HG03558 (cell line): ENCODE measurements around the gene DNAH9.
"Not testable (repeated sequence)": the region's sequence is repeated elsewhere in the genome, so short reads cannot be mapped to it uniquely, and the experiment has no call there.

Experiments
- ATAC-seq: cut with Tn5 transposase; IDR thresholded peaks from one replicate; pipeline ENCODE4 v1.9.1; 2021; ENCODE audit warnings: moderate number of reproducible peaks; ENCODE audit not compliant: unreplicated experiment; ENCODE audit errors: extremely low read depth

DNAH9 gene

DNA sequence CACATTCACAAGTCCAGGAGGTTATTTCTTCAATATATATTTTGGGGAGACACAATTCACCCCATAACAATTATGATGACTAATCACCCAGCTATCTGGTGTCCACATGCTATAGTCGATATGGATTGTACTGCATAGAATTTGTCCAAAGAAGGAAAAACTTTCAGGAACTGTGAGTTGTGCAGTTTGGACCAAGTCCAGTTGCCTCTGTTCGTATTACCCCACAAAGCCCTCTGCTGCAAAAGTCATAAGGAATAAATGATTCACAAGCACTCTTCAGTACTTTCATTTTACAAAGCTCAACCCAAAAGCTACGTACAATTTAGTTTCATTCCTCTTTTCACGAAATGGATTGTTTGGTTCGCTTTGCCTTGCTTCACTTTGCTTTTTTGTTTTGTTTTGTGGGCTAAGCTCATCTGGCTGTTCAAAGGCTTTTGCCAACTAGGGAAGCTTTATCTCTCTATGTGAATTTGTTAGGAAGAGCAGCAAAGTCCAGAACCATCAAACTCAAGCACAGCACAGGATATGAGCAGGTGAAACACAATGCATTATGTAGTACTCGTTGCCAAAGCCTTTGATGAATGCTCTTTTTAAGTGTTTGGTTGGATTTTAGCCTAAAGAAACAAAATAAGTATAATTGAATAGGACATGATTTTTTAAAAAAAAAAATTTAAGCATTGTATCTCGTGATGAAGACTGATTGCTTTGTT lies 300.4 kb downstream of the DNAH9 start:
- ATAC-seq: no peak

DNA sequence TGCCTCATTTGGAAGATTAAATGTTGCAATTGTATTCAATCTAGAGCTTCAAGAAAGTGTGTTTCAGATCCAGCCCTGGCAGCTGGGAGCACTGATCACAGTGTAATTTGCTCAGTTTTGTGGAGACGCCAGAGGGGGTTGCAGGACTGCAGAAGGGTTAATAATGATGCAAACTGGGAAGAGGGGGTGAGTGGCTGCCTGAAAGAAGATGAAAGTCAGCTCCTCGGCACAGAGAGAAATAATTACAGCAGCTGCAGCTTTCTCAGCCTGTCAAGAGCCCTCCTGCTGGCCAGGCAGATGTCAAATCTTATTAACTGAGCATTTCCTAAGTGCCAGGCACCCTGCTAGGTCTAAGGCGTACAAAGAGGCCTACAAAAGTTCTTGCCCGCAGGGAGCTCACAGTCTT lies 301.3 kb downstream of the DNAH9 start:
- ATAC-seq: no peak

DNA sequence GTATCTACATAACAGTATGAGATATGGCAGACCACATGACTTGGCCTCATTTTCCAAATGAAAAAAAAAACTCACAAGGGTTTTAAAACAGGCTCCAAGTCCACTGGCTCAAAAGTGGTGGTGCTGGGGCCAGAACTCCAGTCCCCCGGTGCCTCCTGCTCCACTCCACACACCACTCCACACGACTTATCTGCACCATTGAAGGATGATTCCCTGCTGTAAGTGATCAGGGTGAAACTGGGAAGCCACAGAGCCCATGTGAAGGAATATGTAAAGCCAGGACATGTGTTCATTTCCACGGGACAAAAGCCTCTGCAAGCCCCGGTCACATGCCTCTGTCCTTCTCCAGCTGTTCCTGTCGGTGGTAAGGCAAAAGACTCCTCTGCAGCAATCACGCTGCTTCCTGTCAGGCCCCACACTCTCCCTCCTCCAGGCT lies 301.8 kb downstream of the DNAH9 start:
- ATAC-seq: no peak

DNA sequence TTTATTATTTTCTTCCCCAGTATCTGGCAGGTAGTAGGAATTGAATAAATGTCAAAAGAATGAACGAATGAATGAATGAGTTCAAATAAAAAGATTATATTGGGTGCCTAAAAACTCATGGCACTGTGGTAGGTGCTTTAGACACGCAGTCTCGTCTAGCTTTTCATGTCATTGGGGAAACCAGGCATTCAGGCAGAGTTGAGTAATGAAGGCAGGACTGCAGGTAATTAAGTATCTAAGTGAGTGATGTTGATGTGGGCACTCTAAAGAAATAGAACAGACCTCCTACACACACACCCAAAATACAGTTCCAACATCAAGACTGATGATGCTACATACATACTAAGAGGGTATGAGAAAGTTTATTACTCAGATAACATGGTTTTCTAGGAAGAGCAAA lies 302.4 kb downstream of the DNAH9 start:
- ATAC-seq: no peak

DNA sequence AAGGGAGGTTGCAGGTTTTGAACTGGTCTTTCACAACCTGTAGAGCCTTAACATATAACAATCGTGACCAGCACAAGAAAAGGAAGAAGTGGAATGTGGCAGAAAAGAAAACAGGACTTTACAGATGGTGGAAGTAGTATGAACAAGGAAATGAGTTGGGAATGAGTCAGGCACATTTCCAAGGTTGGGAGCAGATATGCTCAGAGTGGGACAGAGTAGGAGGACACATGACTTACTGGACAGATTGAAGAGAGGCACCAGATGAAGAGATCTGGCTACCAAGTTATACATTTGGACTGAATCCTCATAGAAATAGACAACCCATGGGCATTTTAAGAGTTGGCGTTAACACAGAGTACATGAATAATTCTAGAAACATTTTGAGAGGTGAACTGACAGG lies 303.7 kb downstream of the DNAH9 start:
- no peak for ATAC-seq

DNA sequence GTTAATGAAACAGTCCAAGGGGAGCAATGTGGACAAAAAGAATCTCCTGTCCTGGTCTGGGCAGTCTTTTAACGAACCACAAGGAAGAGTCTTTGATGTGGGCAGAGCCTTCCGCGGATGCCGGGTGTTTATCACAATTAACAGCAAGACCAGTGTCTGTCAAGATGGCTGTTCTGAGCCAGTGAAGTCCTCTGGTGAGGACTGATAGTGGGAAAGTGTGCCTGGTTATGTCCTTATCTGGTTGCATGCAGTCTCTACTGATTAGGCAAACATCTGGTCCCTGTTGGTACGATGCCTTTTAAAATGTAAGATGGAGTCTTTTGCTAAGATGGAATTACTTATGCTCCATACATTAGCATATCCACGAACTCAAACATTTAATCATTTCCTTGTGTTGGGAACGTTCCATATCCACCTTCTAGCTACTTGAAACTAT lies 310.5 kb downstream of the DNAH9 start:
- no peak for ATAC-seq

DNA sequence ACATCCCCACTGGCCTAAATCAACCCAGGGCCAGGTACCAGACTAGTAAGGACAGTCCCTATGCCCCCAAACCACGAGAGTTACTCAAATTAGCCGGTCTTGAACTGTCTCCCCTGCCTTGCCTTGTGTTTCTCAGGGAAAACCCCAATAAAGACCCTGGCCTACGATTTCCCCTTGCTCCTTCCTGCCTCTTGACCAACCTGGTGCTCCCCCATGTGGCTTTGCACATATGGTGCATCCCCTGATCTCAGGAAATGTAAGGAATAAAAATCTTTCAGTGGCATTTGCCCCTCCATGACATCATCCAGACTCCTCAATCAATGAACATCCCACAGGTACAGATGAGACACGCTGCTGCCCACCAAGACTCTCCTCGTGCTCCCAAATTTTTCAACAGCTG lies 311.1 kb downstream of the DNAH9 start:
- ATAC-seq: no peak

DNA sequence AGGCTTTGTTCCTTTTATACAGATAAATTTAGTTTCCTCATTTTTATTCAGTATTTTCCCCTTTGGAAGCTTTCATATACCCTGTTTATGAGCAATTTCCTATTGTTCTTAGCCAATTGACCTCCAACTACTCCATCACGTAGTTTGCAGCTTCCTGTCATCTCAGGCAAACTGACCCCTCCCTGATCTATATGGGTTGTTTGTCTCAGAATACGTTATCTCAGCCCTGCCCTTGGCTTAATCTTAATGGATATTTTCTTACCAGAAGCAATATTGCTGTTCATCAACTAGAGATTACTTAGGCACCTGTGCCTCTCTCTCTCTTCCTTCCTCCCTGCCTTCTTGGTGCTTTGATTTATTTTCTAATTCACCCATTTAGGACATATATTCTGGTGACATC lies 317.8 kb downstream of the DNAH9 start:
- ATAC-seq: no peak

DNA sequence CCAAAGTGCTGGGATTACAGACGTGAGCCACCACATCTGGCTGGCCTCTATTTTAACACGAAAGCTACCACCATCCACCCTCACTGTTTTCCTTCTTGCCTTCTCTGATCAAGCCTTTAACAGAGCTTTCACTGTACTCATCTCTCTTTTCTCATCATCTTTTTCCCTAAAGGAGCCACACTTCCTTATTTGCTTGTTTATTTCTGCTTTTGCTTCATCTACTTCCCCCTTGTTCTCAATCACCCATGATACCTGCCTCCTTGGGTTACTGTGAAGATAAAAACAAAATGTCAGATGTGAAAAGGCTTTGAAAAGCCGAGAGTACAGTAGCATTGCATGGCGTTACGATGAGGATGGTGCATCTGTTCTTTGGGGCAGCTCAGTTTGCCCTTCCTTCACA lies 319.1 kb downstream of the DNAH9 start:
- no peak for ATAC-seq

DNA sequence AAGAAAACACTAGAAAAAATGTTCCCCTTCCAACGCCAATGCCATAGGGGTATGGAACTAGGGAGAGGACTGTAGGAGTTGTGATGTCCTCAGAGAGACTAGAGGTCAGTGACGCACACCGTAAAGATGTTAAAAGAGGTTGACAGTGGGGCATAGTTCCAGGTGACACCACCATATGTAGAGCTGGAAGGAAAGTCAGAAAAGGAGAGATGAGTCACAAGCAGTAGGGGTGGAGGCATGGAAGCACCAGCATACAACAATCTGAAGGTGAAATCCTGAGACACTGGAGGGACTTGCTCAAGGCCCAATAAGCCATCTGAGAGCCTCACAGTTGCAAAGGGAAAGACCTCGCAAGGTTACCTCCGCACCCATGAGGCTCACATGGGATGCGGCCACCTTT lies 323.0 kb downstream of the DNAH9 start:
- no peak for ATAC-seq

DNA sequence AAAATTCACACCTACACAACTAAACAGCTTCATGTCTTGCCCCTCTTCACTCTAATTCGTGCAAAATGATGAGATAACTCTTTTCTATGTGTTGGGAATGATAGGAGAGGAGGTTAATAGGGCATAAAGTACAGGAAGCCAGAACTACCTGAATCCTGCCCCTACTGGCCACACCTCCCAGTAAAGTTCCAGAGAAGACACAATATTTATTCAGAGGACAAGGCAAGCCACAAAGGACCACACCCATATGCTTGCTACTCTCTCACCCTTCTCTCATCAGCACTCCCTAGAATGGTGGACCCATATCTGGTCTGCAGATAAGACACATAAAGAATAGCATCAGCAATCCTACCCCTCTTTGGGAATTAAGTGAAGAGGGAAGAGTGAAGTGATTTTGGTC lies 324.4 kb downstream of the DNAH9 start:
- no peak for ATAC-seq

DNA sequence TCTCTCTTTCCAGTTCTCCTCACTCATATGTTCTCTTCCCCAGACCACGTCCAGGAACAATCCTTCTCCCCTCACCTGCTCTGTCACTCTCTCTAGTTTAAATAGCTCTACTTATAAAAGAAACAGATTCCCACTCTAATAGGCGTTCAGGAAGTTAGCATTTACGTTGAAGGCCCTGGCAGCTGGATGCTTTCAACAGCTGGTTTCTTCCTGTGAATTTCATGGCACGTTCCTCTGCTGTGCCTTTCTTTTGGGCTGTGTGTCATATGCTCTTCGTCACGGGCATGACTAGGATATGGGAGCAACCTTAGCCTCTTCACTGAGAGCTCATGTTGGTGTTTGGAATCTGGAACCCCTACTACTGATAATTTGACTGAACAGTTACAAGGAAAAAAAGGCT lies 325.8 kb downstream of the DNAH9 start:
- ATAC-seq: no peak

DNA sequence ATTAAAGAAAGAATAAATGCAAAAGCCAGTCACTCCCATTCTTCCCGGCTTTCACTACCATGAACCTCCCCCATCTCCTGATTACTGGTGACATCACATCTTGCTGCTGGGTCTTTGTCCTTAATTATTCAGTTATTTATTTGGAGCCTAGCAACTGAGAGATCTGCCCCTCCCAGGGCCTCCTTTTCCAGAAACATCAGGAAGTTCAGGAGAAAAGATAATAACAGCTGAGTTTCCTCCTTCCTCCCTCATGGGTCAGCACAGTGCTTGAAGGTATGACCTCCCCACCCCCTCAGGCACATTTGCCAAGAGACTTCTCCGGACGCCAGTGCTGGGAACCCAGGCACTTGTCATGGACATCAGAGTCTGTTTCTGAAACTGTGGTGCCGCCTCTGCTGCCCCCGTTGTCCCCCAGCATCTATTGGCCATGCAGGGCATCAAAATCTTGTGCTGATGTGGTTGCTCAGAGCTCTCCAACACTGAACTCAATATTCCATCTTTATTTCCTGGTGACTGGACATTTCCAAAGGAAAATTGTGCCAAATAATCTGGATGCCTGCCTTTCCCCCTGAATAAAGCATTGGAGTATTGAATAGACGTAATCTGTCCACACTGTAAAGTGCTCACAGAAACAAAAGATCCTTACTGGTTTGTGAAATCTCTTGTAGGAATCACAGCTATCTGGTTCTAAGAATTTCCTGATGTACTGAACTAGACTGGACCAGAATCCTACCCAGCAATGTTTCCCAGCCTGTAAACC lies 327.2 kb downstream of the DNAH9 start:
- ATAC-seq: no peak

DNA sequence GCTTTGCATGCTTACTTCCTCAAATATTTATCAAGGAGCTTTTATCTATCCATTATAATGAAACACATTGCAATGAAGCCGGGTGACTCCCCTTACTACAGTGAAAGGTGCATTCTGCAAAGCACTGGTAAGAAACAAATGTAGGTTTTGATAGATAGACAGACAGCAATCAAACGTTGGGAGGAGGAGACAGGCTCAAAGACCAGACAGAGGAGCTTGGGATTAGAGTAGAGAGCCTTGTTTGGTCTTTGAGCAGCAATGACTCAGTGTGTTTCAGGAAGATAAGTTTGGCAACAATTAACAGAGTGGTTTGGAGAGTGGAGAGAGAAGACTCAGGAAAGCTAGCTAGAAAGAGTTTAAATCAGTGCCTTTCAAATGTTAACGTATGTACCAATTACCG lies 330.2 kb downstream of the DNAH9 start:
- ATAC-seq: no peak

DNA sequence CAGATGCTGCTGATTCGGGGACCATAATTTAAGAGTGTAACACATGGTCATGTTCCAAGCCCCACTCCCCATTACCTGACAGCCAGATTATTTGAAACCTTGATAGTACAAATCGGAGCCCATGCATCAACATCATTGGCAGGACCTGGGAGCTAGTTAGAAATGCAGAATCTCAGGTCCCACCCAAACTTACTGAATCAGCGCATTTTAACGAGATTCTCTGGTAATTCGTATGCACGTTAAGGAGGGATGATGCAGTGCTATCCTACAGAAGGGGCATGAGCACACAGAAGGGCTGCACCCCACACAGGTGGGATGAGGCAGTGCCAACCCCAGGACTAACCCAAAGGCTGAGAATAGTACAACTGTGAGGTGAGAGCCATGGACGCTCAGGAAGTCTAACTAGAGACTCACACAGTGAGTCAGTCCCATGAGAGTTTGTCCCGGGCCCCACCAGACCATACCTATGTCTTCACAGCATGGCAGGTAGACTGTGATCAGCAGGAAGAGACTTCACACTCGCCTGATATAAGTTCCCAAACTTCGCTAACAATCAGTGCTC lies 334.1 kb downstream of the DNAH9 start:
- ATAC-seq: no peak

DNA sequence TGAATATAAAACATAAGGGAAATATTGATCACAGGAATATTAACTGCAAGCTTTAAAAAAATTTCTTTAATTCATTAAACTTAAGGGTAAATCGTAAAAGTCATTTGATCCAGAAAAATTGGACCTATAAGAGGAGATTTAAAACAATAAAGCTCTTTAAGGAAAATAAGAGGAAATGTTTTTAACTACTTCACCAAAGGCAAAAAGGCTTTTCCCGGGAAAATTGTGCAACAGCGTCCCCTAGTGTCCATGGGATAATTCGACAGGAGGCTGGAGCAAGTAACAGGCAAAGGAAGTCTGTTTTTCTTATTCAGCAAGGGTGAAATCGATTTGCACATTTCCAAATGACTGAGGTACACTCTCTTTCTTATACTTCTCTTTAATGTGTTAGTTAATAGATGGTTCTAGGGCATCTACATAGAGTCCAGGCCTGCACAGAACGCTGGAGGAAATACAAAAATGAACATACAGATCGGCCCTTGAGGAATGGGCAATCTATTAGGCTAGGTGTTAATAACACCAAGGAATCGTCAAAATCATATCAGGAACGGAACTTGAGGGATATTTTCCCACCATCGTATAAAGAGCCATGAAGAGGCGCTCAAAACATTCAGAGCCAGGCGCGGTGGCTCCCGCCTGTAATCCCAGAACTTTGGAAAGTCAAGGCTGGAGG lies 337.6 kb downstream of the DNAH9 start:
- no peak for ATAC-seq

DNA sequence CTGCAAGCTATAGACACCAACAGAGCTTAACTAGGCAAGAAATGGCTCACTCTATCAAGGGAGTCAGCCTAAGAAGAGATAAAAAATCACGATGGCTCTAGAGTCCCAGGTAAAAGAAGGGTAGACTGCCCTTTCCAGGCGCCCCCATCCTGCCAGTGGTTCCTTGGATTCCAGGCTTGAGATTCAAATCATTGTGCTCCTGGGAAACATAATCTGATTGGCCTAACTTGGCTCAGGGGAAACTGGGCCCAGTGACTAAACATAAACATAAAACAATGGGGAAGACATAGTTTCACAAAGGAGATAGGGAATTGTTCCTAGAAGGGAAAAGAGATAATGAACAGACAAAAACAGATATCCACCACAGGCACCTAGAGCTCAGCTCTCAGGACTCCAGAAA lies 342.6 kb downstream of the DNAH9 start:
- no peak for ATAC-seq

DNA sequence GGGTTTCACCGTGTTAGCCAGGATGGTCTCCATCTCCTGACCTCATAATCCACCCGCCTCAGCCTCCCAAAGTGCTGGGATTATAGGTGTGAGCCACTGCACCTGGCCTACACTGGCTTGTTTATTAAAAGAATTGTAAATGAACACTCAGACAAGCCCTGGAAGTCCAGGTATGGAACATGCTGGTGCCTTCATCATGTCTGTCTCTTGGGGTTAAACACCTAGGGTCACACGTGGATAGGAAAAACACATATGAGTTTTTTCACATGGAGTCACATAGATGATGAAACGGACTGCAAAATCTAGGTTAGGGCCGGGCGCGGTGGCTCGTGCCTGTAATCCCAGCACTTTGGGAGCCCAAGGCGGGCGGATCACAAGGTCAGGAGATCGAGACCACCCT lies 344.8 kb downstream of the DNAH9 start:
- ATAC-seq: not testable (repeated sequence)

DNA sequence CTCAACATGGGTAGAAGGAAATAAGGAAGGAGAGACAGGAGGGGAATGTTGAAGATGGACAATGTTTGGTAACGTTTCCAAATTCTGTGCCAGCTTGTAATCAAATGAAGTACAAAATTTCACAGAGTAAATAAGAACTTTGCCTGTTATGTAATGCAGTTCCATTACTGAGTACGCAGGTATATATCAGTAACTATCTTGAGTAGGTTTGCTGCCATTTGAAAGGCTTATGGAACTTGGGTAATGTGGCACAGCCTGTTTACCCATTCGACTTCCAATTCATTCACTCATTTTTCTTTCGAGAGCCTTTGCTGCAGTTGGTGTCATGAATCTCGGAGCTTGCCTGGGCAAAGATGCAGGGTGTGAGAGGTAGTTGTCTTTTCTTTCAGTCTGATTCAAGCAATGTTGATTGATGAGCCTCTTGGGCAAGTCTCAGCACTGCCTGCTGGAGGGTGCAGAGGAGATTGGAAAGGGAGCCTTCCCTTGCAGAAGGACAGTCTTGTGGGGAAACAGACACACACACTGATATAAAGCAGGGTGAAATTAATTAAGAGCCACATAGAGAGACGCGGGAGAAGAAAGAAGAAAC lies 345.6 kb downstream of the DNAH9 start:
- ATAC-seq: no peak

DNA sequence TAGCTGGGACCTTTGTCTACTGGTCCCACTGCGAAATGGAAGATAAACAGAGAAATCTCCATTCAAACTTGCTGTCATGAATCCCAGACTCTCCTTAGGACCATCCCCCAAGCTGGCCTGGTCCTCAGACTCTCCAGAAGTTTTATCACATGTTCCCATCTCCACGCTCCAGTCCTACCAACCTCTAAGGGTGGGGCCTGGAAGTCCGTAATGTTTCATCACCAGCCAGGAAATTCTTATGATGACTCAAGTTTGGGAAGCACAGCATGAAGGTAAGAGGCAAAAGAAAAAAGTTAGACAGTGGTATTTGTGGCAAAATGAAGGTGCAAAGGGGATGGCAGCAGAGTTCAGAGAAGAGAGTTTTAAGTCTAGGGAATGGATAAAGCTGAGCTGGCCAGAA lies 346.3 kb downstream of the DNAH9 start:
- ATAC-seq: no peak

DNA sequence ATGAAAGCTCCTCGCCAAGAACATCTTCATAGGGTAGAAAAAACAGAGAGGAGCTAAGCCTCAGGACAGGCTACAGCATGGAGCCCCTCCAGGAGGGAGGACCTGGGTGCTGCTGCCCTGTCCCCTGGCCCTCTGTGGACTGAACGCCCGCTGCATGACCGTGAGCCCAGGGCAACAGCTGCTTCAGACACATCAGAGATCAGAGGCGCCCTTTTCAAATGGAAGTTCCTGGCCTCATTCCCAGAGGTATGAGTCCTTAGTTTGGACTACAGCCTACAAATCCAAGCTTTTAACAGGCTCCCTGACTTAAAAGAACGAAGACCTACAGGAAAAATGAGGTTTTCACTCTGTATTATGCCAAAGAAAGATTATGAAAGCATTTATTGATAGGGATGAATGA lies 350.5 kb downstream of the DNAH9 start:
- ATAC-seq: no peak
